ENCODE results near the gene ZEB2. TPM values are rescaled to one million over a fixed set of nuclear protein-coding genes. Genes with fewer than 3 reads are reported as not detected.

ZEB2 gene
- total RNA-seq, 1 donor from 2014 or later, result 121 TPM

DNA sequence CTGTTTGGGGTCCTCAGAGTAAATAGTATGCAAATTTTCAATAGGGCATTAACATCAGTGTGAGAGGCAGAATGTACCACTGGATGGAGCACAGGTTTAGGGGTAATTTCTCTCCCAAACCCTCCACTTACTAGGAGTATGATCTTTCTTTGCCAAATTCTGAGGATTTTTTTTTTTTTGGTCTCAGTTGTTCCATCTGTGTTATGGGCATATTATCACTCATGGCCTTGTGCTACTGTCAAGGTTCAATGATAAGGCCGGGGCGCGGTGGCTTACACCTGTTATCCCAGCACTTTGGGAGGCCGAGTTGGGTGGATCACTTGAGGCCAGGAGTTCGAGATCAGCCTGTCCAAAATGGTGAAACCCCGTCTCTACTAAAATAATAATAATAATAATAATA is 30.2 kb upstream of the ZEB2 start:
- no peak for DNase-seq
- Mint-ChIP-seq H3K4me1 (ENCODE audit: low read depth, unreplicated experiment) (no peaks in the 10 kb centered on the region), H3K4me3 (ENCODE audit: unreplicated experiment) (no peak overlapping the region), H3K36me3 (ENCODE audit: unreplicated experiment) (no peaks in the 10 kb centered on the region), H3K9me3 (ENCODE audit: unreplicated experiment) (no peaks in the 10 kb centered on the region), H3K27me3 (ENCODE audit: unreplicated experiment) (no peaks in the 10 kb centered on the region), H3K27ac (ENCODE audit: unreplicated experiment) (no peak overlapping the region)
- TF ChIP-seq, protein P1, sequence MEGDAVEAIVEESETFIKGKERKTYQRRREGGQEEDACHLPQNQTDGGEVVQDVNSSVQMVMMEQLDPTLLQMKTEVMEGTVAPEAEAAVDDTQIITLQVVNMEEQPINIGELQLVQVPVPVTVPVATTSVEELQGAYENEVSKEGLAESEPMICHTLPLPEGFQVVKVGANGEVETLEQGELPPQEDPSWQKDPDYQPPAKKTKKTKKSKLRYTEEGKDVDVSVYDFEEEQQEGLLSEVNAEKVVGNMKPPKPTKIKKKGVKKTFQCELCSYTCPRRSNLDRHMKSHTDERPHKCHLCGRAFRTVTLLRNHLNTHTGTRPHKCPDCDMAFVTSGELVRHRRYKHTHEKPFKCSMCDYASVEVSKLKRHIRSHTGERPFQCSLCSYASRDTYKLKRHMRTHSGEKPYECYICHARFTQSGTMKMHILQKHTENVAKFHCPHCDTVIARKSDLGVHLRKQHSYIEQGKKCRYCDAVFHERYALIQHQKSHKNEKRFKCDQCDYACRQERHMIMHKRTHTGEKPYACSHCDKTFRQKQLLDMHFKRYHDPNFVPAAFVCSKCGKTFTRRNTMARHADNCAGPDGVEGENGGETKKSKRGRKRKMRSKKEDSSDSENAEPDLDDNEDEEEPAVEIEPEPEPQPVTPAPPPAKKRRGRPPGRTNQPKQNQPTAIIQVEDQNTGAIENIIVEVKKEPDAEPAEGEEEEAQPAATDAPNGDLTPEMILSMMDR (IDR thresholded peaks at IDR 0.05; ENCODE audit: partially characterized antibody, unreplicated experiment), result no peak

DNA sequence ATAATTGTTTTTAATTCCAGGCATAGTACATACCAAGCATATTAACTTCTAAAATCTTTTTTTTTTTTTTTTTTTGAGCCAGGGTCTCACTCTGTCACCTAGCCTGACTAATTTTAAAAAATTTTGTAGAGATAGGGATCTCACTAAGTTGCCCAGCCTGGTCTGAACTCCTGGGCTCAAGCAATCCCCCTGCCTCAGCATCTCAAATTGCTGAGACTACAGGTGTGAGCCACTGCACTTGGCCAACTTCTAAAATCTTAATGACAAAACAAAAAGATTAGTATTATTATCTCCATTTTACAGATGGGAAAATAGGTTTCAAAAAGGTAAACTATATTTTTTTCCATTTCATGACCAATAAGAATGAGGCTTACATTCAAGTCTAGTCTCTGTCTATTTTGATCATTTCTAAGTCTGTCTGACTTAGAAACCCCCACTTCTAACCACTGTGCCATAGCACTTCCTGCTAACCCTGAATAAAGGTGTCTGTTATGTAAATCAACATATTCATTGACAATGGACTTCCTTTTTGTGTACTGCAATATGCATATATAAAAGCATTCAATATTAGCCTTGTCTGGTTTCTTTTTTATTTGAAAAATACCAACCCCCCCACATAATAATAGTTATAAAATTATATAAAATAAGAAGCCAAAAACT is 28.7 kb upstream of the ZEB2 start:
- Mint-ChIP-seq H3K4me3 (ENCODE audit: unreplicated experiment) (no peak overlapping the region), H3K27me3 (ENCODE audit: unreplicated experiment) (no peaks in the 10 kb centered on the region), H3K27ac (ENCODE audit: unreplicated experiment) (no peak overlapping the region), H3K4me1 (ENCODE audit: low read depth, unreplicated experiment) (no peaks in the 10 kb centered on the region), H3K9me3 (ENCODE audit: unreplicated experiment) (no peaks in the 10 kb centered on the region), H3K36me3 (ENCODE audit: unreplicated experiment) (no peaks in the 10 kb centered on the region)
- no peak for DNase-seq
- TF ChIP-seq, protein P1 (IDR thresholded peaks at IDR 0.05; ENCODE audit: partially characterized antibody, unreplicated experiment), result no peak

DNA sequence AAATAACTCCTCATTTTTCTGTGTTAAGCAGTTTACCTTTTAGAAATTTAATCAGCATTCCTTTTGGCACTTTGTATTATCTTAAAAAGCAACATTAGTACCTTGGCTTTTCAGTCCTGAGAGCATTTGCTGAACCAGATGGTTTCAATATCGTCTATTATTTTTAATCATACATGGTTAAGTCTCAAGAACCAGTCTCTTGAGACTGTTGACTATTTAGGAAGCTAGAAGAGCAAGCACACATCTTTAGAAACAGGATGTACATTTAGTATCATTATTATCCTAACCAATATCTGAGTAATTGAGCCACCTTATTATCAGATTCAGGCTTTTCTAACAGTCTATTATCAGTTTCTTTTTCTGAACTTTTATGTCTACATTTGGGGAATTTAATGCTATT is 28.2 kb upstream of the ZEB2 start:
- H3K27ac Mint-ChIP-seq (ENCODE audit: unreplicated experiment), result no peak overlapping the region
- no peak overlapping the region for H3K4me3 Mint-ChIP-seq (ENCODE audit: unreplicated experiment)
- H3K4me1 Mint-ChIP-seq (ENCODE audit: low read depth, unreplicated experiment), result no peaks in the 10 kb centered on the region
- DNase-seq, result no peak
- H3K27me3 Mint-ChIP-seq (ENCODE audit: unreplicated experiment), result no peaks in the 10 kb centered on the region
- TF ChIP-seq, protein P1 (IDR thresholded peaks at IDR 0.05; ENCODE audit: partially characterized antibody, unreplicated experiment), result no peak
- no peaks in the 10 kb centered on the region for H3K36me3 Mint-ChIP-seq (ENCODE audit: unreplicated experiment)
- H3K9me3 Mint-ChIP-seq (ENCODE audit: unreplicated experiment), result no peaks in the 10 kb centered on the region

DNA sequence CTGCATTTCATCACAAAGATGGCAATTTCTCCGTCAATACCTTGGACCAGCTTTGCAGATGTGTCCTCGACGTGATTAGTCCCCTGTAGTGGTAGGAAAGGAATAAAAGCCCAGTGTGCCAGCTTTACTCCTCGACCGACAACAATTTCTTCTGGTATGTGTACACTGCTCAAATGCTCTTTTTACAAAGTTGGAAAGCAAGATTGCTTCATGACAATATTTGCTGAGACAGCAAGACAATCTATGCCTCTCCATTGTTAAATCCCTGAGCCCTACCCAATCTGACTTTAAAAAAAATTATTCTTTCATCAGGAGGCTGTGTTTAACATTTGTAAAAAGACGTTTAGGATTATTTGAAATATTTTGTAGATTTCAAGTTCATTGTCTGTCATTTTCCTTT is 27.6 kb upstream of the ZEB2 start:
- TF ChIP-seq, protein P1 (IDR thresholded peaks at IDR 0.05; ENCODE audit: partially characterized antibody, unreplicated experiment), result no peak
- H3K9me3 Mint-ChIP-seq (ENCODE audit: unreplicated experiment), result no peaks in the 10 kb centered on the region
- no peaks in the 10 kb centered on the region for H3K36me3 Mint-ChIP-seq (ENCODE audit: unreplicated experiment)

DNA sequence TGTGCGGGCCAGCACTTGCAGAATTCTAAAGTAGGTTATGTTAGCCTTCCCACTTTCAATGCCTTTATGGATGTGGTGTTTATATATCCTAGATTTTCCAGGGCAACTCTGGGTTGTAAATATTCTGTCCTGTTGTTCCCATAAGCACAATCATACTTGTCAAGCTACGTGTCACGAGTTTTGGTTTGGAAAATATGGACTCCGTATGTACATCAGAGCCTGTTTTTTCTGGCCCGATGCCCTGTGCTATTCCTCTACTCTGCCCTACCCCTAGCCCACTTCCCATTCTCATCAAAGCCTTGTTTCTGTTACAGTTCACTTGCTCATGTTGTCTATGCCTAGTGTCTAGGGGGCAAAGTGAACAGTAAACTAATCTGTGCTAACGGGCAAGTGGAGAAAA is 27.0 kb upstream of the ZEB2 start:
- no peaks in the 10 kb centered on the region for H3K9me3 Mint-ChIP-seq (ENCODE audit: unreplicated experiment)
- no peaks in the 10 kb centered on the region for H3K4me1 Mint-ChIP-seq (ENCODE audit: low read depth, unreplicated experiment)
- H3K27ac Mint-ChIP-seq (ENCODE audit: unreplicated experiment), result no peak overlapping the region
- no peaks in the 10 kb centered on the region for H3K36me3 Mint-ChIP-seq (ENCODE audit: unreplicated experiment)
- no peak overlapping the region for H3K4me3 Mint-ChIP-seq (ENCODE audit: unreplicated experiment)
- H3K27me3 Mint-ChIP-seq (ENCODE audit: unreplicated experiment), result no peaks in the 10 kb centered on the region
- TF ChIP-seq, protein P1 (IDR thresholded peaks at IDR 0.05; ENCODE audit: partially characterized antibody, unreplicated experiment), result no peak
- DNase-seq, result no peak

More for the DNA sequence above, 27.6 kb upstream of the ZEB2 start:
- Mint-ChIP-seq H3K4me3 (ENCODE audit: unreplicated experiment) (no peak overlapping the region), H3K27ac (ENCODE audit: unreplicated experiment) (no peak overlapping the region), H3K27me3 (ENCODE audit: unreplicated experiment) (no peaks in the 10 kb centered on the region), H3K4me1 (ENCODE audit: low read depth, unreplicated experiment) (no peaks in the 10 kb centered on the region)
- no peak for DNase-seq
